Measurements from ENCODE around the gene CCDC183.
"Not testable (repeated sequence)": the region's sequence is repeated elsewhere in the genome, so short reads cannot be mapped to it uniquely, and the experiment has no call there.

Gene CCDC183

GRCh38 chr9:136839229-136840139 is 43.3 kb downstream of the CCDC183 start:
- no peak for DNase-seq (ENCODE audit: low spot score)

DNA sequence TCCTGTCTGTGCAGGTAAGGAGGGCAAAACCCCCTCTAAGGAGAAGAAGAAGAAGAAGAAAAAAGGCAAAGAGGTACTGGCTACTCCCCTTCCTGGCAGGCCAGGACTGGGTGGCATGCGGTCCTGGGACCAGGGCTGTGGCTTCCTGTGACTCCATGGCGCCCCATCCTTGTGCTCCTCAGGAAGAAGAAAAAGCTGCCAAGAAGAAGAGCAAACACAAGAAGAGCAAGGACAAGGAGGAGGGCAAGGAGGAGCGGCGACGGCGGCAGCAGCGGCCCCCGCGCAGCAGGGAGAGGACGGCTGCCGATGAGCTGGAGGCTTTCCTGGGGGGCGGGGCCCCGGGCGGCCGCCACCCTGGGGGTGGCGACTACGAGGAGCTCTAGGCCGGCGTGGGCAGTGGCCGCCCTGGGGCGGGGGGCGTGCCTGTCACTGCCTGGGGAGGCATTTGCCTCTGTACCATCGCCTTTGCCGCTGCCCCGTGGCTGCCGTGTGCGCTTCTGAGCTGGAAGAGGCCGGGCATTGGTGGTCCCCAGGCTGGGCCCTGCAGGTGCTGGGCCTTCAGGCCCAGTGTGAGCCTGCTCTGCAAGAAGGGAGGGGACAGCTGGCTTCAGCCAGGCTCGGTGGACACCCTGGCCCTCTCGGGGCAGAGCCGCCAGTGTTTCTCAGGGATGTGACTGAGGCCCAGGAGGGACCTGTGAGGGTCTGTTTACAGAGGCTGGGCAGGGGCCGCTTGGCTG is 44.2 kb downstream of the CCDC183 start:
- DNase-seq (ENCODE audit: low spot score): no peak

- no peak for DNase-seq (ENCODE audit: low spot score)
Observed at GRCh38 chr9:136840877-136841645, 44.9 kb downstream of the CCDC183 start.

DNA sequence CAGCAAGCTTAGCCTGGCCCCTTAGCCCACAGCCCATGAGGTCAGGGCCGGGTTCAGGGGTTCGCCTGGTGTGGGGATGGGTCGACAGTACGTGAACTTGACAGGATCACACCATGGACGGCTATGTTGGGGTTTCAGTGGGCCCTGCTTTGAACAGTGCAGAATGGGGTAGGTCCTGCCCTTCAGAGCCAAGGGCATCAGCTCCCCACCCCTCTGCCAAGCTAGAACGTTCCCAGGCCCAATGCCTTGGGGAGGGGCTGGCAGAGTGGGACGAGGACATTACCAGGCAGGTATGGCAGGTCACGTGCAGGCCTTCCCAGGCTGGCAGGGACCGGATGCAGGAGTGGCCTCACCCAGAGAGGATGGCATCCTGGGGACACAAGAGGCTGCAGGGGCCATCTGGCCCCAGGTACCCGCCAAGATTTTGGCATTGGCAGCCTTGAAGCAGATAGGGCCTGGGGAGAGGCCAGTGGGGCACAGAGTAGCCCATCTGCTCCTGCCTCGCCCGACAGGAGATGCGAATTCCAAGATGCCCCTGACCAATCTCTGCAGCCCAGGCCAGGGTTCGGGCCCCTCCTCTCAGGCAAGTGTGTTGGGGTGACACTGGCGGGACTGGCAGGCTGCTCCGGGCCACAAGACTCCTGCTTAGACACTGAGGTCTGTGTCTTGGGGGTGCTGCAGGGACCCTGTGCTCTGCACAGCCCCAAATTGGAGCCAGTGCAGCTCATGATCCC is 45.7 kb downstream of the CCDC183 start:
- DNase-seq (ENCODE audit: low spot score): not testable (repeated sequence)

GRCh38 chr9:136842380-136842948 is 46.3 kb downstream of the CCDC183 start, which contains the start of gene AJM1:
Gene AJM1 (plus strand): TSS chr9:136842478. CDS start chr9:136844415, 1,937 bp downstream.
- peak; percentile 62 for DNase-seq (ENCODE audit: low spot score)

DNA sequence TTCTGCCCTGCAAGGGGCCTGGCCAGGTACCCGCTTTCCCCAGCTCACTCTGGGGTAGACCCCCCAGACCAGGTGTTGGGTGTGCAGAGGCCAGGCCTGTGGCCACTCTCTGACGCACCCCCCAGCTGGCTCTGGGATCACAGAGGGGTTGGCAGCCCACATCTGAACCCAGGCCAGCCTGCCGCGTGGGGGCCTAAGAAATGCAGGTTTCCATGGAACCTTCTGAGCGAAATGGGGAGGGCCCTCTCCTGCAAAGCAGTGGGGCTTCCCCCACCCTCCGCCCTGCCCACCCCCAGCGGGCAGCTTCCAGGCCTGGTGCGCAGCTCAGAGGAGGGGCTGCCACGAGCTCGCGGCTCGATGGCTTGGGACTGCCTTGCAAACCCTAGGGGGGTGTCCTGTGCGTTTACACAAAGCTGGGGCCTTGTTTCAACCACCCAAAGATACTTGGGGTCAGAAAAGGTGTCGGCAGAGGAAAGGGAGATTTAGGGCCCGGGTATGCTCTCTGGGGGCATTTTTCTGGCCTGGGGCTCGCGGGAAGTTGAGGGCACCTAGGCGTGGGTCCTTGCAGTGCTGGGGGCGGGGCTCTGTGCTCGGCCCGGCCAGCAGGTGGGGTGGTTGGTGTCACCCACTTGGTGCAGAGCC is 47.1 kb downstream of the CCDC183 start:
- DNase-seq (ENCODE audit: low spot score): not testable (repeated sequence)

DNA sequence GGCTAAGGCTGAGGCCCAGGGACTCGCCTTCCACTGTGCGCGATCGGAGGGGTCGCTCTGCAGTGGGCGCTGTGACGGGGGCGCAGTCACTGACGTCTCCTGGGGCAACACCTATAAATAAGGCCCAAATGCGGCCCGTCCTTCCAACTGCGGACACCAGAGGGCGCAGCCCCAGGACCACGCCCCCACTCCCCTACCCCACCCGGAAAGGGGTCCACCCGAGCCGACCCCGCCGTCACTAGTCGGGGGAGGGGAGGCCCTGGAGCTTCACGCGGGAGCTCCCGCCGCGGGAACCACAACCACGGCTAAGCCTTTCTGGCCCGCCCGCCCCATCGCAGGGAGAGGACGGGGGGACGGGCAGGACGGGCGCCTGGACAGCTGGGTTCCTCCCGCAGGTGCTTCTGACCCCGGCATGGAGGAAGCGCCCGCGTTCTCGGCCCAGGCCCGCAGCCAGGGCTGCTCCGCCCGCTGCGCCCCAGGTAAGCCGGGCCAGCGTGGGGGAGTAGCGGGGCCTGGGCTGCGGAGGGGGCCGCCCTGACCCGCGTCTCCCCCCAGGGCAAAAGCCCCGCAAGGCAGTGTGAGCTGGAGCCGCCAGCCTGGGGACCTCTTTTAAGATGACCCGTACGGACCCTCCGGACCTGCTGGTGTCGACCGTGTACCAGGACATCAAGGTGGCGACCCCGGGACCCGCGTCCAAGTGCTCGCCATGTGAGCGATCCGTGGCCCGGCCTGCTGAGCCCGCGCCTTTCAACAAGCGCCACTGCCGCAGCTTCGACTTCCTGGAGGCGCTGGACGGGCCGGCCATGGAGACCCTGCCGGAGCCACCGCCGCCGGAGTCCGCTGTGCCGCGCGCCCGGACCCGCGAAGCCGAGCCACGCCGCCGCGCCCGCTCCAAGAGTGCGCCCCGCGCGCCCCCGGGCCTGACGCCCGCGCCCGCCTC is 47.9 kb downstream of the CCDC183 start:
- DNase-seq (ENCODE audit: low spot score): peak; percentile 55

- no peak for DNase-seq (ENCODE audit: low spot score)
Observed at GRCh38 chr9:136844761-136845464, 48.8 kb downstream of the CCDC183 start.

DNA sequence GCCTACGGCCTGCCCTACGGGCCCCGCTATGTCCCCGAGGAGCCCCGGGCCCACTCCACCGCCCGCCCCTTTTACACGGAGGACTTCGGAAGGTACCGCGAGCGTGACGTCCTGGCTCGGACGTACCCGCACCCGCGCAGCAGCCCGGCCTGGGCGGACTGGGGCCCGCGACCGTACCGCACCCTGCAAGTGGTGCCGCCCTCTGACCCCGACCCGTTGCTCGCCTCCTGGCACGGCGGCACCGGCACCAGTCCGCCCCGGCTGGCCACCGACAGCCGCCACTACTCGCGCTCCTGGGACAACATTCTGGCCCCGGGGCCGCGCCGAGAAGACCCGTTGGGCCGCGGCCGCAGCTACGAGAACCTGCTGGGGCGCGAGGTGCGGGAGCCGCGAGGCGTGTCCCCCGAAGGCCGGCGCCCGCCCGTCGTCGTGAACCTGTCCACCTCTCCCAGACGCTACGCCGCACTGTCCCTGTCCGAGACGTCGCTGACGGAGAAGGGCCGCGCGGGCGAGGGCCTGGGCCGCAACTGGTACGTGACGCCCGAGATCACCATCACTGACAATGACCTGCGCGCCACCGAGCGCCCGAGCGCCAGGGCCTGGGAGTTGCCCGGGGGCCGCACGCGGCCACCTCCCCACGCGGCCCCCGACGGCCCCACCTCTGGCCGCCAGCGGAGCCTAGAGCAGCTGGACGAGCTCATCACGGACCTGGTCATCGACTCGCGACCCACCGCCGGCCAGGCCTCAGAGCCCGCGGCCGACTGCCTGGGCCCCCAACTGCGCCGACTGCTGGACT is 49.5 kb downstream of the CCDC183 start:
- DNase-seq (ENCODE audit: low spot score): no peak

DNA sequence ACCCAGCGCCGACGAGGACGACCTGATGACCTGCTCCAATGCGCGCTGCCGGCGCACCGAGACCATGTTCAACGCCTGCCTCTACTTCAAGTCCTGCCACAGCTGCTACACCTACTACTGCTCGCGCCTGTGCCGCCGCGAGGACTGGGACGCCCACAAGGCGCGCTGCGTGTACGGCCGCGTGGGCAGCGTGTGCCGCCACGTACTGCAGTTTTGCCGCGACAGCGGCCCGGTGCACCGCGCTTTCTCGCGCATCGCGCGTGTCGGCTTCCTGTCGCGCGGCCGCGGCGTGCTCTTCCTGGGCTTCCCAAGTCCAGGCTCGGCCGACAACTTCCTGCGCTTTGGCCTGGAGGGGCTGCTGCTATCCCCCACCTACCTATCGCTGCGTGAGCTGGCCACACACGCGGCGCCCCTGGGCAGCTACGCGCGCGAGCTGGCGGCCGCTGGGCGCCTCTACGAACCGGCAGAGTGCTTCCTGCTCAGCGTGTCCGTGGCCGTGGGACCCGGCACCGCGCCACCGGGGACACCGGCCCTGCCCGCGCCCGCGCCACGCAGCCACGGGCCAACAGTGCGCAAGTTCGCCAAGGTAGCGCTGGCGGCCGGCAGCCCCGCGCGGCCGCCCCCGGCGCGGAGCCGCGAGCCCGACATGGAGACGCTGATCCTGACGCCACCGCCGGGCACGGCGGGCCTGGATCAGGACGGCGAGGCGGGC is 50.4 kb downstream of the CCDC183 start:
- no peak for DNase-seq (ENCODE audit: low spot score)

- peak; percentile 42 for DNase-seq (ENCODE audit: low spot score)
Observed at GRCh38 chr9:136847088-136847825, 51.1 kb downstream of the CCDC183 start.

DNA sequence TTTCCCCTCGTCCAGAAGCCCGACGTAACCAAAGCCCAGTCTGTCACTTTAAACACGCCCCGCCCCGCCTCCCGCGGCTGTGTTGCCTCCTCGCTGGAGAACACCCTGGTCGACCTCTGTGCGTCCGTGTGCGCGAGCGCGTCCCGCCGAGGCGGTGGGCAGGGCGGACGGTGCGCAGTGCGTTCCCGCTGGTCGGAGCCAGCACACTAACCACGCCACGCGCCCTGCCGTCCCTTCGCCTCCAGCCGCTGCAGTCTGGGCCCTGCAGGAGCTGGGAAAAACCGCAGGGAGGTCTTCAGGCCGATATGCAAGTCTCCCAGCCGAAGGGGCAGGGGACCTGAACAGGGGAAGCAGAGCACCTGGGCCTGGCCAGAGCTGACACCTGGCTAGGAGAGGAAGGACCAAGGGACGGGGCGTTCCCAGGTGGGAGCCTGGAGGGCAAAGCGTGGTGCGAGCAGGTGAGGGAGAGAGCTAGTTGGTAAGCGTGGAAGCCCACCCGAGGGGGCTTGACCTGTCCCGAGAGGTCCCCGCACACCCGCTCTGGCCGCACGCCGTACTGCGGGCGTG is 51.8 kb downstream of the CCDC183 start:
- DNase-seq (ENCODE audit: low spot score): peak; percentile 32

DNA sequence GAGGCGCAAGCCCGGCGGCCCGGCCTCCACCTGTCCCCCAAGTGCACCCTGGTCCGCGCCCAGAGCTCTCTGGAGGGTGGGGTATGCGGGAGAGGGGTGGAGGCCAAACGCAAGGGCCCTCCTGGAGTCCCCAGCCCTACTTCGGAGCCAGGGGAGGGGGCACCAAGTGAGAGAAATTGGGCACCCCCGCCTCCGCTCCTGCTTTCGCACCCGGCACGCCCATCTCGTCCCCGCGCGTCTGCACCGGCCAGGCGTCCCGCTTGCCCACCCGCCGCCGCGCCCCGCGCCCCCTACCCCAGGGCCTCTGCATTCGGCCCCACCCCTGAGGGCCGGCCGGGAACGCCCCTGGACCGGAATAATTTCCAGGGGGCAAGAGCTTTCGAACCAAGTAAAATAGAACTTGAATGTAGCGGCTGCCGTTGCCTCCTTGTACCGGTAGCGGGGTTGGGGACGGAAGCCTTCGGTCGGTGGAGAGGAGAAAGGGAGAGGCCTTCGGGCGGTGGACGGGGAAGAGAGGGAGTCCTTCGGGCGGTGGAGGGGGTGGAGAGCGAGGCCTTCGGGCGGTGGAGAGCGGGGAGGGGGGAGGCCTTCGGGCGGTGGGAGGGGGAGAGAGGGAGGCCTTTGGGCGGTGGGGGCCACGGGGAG is 52.4 kb downstream of the CCDC183 start:
- peak; percentile 46 for DNase-seq (ENCODE audit: low spot score)

DNA sequence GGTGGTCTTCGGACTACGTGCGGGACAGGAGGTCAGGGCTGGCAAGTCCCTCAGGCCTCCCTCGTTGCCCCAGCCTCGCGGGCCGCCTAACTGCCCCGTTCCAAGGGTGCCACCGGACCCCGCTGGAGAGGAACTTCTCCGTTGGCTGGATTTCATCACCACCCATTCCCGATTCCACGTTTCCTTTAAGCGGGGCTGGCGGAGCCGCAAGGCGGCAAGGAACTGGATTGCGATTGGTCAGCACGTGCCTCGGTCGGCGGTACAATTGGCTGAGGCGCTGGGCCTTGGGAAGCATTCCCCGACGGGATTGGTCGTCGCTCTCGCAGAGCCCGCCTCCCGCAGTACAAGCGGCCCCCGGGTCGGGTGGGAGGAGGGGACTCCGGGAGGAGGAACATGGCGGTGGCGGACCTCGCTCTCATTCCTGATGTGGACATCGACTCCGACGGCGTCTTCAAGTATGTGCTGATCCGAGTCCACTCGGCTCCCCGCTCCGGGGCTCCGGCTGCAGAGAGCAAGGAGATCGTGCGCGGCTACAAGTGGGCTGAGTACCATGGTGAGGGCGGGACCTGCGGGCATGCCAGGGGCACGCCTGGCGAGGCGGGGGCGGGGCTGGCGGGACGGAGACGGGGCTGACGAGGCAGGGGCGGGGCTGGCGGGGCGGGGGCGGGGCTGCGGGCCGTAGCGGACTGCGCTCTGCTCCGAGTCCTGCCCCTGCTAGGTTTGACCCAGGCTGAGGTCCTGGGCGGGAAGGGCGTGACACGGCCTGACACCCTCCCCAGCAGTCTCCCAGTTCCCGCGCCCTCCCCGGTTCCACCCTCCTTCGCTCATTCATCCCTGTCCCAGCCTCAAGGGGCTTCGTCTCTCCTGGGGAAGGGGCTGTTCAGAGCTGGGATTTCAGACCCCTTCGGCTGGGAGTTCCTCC is 53.2 kb downstream of the CCDC183 start, which contains the start of gene PHPT1:
Gene PHPT1 (plus strand): TSS at position 372 of the 922 bp plus-strand sequence. CDS start 22 bp downstream, at position 394.
- DNase-seq (ENCODE audit: low spot score): peak; percentile 98

All from hematopoietic multipotent progenitor cell treated with erythropoietin and hydrocortisone succinate and interleukin-3 and kit ligand, for 17 days (in vitro differentiated cells).